TTC549 (cell line): Measurements from ENCODE around the gene ECT2L.

Source experiments
- FAIRE-seq: peaks from 2 replicates; lab custom pipeline; 2012; peaks lifted over from hg19 to GRCh38; lab: Jason Lieb, UNC

Gene ECT2L

GRCh38 chr6:138803861-138804260 lies 8.0 kb downstream of the ECT2L start:
- FAIRE-seq: no peak

- no peak for FAIRE-seq
These were observed 9.3 kb downstream of the ECT2L start for GRCh38 chr6:138805016-138805765.

GRCh38 chr6:138806889-138807288 lies 11.0 kb downstream of the ECT2L start:
- no peak for FAIRE-seq

GRCh38 chr6:138809677-138810076 lies 13.8 kb downstream of the ECT2L start:
- no peak for FAIRE-seq

DNA sequence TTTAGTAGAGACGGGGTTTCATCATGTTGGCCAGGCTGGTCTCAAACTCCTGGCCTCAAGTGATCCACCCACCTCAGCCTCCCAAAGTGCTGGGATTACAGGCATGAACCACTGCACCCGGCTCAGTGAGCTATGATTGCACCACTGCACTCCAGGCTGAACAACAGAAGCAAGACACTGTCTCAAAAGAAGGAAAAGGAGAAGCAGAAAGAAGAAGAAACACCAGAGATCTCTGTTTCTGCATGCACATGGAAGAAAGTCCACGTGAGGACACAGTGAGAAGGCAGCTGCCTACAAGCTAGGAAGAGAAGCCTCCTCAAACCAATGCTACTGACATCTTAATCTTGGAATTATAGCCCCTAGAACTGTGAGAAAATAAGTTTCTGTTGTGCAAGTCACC lies 16.0 kb downstream of the ECT2L start:
- no peak for FAIRE-seq

GRCh38 chr6:138814179-138814834 lies 18.4 kb downstream of the ECT2L start:
- no peak for FAIRE-seq

- FAIRE-seq: no peak
These were observed 19.3 kb downstream of the ECT2L start for GRCh38 chr6:138815221-138815620.

DNA sequence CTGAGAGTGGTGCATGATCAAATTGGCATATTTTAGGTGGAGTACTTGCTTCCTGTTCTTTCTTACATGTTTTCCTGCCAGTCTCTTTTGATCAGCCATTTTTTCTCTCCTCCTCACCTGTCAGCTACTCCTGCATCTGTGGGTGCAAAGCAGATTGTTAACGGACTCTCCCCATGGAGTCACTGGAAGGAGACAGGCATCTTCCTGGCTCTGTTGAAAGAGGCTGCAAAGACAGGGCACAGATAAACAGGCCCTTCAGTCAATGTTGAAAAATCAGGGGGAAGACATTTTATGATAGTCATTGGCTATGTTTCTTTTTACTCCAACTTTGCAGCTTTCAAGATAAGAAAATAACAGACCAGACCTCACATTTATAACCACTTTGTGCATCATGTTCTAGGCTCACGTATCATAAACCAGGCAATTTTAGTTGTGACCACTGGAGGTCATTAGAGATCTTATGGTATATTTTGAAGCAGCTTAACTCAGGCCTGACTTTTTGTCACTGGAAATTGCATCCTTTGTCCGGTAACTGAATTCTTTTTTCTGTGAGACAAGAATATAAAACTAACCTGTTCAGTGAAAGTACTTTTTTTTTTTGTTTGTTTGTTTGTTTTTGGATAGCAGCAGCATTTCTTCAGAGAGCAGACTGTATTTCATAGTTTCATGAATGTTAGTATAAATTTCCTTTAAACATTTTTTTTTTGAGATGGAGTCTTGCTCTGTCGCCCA lies 20.1 kb downstream of the ECT2L start:
- peak; percentile 90 for FAIRE-seq

DNA sequence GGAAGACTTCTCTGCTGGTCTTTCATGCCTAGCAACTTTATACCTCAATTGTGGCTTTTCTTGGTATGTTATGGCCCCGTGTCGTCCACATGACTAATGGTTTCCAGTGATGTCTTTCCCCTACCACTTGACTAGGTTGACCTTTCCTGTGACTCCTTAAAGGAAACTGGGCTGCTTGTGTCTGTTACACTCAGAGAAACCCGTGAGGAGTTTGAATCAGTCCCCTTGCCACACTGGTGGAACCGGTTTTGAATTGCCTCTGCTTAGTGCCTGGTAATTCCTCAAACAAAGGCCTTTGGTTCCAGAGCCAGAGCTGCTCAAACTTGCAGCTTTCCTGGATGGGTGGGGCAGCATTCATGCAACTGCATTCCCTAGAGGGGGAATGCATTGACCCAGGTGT lies 21.9 kb downstream of the ECT2L start:
- FAIRE-seq: no peak

DNA sequence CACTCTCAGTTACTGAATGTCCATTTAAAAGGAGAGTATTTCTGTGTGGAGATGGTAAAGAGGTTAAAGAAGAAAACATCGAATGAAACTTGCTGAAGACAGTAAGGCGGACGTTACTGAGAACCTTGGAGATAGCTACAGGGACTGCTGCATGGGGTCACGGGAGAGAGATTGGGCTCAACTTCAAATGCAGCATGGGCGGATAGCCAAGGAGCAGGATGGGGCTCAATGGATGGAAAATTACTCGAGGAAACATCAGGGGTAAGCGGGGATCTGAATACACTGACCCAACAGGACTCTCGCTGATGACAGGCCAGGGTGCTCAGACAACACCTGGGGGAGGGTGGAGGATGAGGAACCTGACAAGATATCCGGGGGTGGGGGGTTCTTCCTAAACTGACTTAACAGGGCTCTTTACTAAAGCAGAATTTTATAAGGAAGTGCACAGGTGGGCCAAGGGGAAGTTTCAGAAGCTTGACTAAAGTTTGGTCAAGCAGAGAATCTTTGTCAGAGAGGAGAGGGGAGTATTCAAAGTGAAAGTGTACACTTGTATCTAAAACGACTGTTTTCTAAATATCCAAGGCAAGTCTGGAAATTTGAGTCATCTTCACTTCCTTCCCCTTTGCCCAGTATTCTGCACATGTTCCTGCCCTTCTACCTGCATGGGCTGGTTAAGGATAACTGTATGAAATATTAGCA lies 22.8 kb downstream of the ECT2L start:
- FAIRE-seq: no peak

GRCh38 chr6:138821519-138821918 lies 25.6 kb downstream of the ECT2L start:
- no peak for FAIRE-seq

DNA sequence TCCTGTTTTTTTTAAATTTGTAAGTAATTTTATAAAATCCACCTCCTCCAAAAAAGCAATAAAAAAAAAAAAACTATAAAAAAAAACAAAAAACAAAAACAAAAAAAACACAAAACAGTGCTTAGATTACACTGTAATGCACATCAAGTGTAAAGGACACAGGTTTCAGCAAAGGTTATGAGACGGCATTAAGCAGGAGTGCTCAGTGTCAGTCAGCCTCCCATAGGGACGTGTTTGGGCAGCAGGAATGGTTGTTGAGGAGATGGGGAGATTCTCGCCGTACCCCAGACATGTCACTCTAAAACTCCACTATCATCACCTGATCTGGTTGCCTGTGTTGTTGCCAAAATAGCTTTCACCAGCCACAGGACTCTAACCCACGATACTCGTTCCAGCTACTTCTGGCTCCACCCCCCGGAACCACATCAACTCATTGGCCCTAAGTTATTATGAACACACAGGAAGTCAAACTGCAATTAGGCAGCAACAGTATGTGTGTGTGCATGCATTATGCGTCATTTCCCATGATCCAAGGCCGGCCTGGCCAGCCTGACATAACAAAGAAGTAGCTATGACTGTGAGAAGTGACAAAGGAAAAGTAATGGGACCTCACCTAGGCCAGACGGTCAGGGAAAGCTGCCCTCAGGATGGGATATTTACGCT lies 28.7 kb downstream of the ECT2L start:
- FAIRE-seq: no peak

DNA sequence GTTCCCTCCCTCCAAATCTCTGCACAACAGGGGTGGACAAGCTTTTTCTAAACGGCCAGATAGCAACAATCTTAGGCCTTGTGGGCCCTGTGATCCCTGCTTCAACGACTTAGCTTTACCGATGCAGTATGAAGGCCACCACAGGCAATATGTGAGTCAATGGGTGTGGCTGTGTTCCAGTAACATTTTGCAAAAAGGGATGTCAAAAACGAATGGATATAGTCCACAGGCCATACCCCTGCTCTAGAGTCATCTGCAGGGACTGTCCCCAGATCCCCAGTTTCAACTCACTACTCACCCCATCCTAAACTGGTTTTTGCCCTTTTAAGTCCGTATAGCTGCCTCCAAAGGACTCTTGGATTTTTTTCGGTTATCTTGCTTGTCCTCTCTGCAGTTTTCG lies 34.4 kb downstream of the ECT2L start:
- no peak for FAIRE-seq

- FAIRE-seq: no peak
These were observed 36.3 kb downstream of the ECT2L start for GRCh38 chr6:138832182-138832581.

- no peak for FAIRE-seq
These were observed 38.1 kb downstream of the ECT2L start for GRCh38 chr6:138833816-138834539.

GRCh38 chr6:138837246-138837645 lies 41.4 kb downstream of the ECT2L start:
- no peak for FAIRE-seq

DNA sequence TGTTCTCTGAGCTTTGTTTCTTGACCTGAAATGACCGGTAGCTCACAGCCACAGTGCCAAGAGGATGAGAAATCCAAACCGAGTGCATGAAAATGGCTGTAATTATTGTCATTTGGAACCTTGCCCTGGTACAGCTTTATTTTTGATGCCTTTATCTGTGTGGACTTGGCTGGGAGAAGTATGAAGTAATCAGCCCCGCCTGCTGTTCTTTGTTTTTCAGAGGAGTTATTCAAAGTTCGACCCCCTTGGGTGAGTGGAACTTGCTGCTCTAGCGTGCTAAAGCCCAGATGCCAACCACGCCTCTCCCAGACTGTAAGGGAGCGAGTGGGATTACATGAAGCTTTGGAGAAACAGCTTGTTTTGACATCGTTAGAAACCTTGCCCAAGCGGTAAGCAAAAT lies 48.3 kb downstream of the ECT2L start:
- FAIRE-seq: no peak

DNA sequence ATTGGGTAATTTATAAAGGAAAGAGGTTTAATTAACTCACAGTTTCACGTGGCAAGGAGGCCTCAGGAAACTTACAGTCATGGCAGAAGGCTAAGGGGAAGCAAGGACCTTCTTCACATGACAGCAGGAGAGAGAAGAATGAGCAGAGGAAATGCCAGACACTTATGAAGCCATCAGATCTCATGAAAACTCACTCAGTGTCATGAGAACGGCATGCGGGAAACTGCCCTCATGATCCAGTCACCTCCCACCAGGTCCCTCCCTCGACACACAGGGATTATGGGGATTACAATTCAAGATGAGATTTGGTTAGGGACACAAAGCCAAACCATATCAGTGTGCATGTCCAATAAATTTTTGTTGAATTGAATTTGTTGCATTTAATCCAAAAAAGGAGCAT lies 52.0 kb downstream of the ECT2L start:
- no peak for FAIRE-seq

GRCh38 chr6:138848461-138848860 lies 52.6 kb downstream of the ECT2L start:
- no peak for FAIRE-seq

DNA sequence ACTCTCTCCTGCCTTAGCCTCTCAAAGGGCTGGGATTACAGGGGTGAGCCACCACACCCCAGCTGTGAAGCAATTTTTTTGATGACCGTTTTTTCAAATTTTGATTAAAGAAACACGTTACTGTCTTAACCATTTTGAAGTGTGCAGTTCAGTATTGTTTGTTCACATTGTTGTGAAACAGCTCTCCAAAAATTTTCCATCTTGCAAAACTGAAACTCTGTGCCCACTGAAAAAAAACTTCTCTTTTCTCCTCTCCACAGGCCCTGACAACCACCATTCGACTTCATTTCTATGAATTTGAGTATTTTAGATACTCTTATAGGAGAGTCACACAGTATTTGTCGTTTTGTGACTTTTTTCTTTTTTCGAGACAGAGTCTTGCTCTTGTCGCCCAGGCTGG lies 53.9 kb downstream of the ECT2L start:
- no peak for FAIRE-seq

GRCh38 chr6:138856654-138857053 lies 60.8 kb downstream of the ECT2L start:
- no peak for FAIRE-seq

- FAIRE-seq: no peak
These were observed 61.9 kb downstream of the ECT2L start for GRCh38 chr6:138857775-138858174.
